ENCODE data around the gene REG4. TPM values are rescaled to one million over a fixed set of nuclear protein-coding genes. Genes with fewer than 3 reads are reported as not detected.
"Not testable (repeated sequence)": the region's sequence is repeated elsewhere in the genome, so short reads cannot be mapped to it uniquely, and the experiment has no call there.

REG4 gene
- total RNA-seq, 1 experiment from 2014 or later = not detected

- RAD21 ChIA-PET (ENCODE audit: low non-redundant PET in 1 of 2, low total read pairs in 2 of 2, uncharacterized antibody in 2 of 2, unreplicated experiment in 2 of 2) = no interaction called here
- intact Hi-C loops (cut with micrococcal nuclease) = no loop called here
- H3K79me2 ChIP-seq (ENCODE audit: insufficient read depth, low read length) = no peaks in the 10 kb centered on the region
- CTCF ChIA-PET = no interaction called here
- no peaks in the 10 kb centered on the region; the same call in 1 of the 2 replicates for H3K9me2 ChIP-seq (ENCODE audit: insufficient read depth)
- H2AFZ ChIP-seq (ENCODE audit: low read depth, low read length, poor library complexity, severe bottlenecking) = no peak overlapping the region
- DNase-seq (ENCODE audit: low read depth, low spot score) (no peak), ATAC-seq (no peak)
- no peak overlapping the region for H3K9ac ChIP-seq (ENCODE audit: low read length)
- H3K9me3 ChIP-seq (ENCODE audit: control insufficient read depth in 1 of 2, insufficient read depth in 1 of 2, low read depth in 1 of 2, low read length in 2 of 2) = no peaks in the 10 kb centered on the region
- BruUV-seq (replicated peaks) = no TSS peak
- POLR2A ChIA-PET = no interaction called here
- H3K4me1 ChIP-seq (ENCODE audit: control insufficient read depth in 1 of 2, insufficient read depth in 2 of 2, low read length in 2 of 2) = no peaks in the 10 kb centered on the region
- TF ChIP-seq ZBTB33 (IDR thresholded peaks at IDR 0.05; ENCODE audit: extremely low read depth, insufficient replicate concordance, low read length) = no peak
- TF ChIP-seq ATF3 (IDR thresholded peaks at IDR 0.05) = no peak
- no peak for TF ChIP-seq EZH2 (IDR thresholded peaks at IDR 0.05)
- no peak for TF ChIP-seq ZFX (IDR thresholded peaks at IDR 0.05)
- TF ChIP-seq SRF (IDR thresholded peaks at IDR 0.05; ENCODE audit: low read depth) = no peak
- TF ChIP-seq RAD21 (IDR thresholded peaks at IDR 0.05; ENCODE audit: low read depth) = no peak
- no peak for TF ChIP-seq SP1 (IDR thresholded peaks at IDR 0.05; ENCODE audit: low read depth)
- no peak for TF ChIP-seq CEBPB (IDR thresholded peaks at IDR 0.05; ENCODE audit: low read depth)
- no peak for TF ChIP-seq FOSL1 (IDR thresholded peaks at IDR 0.05; ENCODE audit: low read depth)
- TF ChIP-seq EGR1 (IDR thresholded peaks at IDR 0.05; ENCODE audit: low read depth) = no peak
- TF ChIP-seq POLR2AphosphoS5 (IDR thresholded peaks at IDR 0.05; ENCODE audit: low read depth, low read length) = no peak
- no peak for TF ChIP-seq CBX3 (IDR thresholded peaks at IDR 0.05; ENCODE audit: low read depth)
- TF ChIP-seq JUND (IDR thresholded peaks at IDR 0.05) = no peak
- no peak for TF ChIP-seq YY1 (IDR thresholded peaks at IDR 0.05; ENCODE audit: extremely low read depth, insufficient replicate concordance, low read depth, low read length)
- no peak for TF ChIP-seq ELF1 (IDR thresholded peaks at IDR 0.05; ENCODE audit: borderline replicate concordance, low read depth)
- no peak overlapping the region for H3K27ac ChIP-seq (ENCODE audit: low read depth, low read length)
- no peak overlapping the region for H3K4me2 ChIP-seq (ENCODE audit: low read length)
- H3K4me3 ChIP-seq (replicated peaks in 1 of 2; ENCODE audit: low read depth in 1 of 2, low read length in 2 of 2) = no peak overlapping the region
- no peaks in the 10 kb centered on the region for H3K36me3 ChIP-seq (ENCODE audit: control insufficient read depth in 1 of 2, insufficient read depth in 2 of 2, low read length in 2 of 2)
- H4K20me1 ChIP-seq (ENCODE audit: insufficient read depth) = no peaks in the 10 kb centered on the region
- no peaks in the 10 kb centered on the region for H3K27me3 ChIP-seq (ENCODE audit: insufficient read depth, low read length)
Measured at GRCh38 chr1:119829625-119830024, 18.4 kb upstream of the REG4 start.

- POLR2A ChIA-PET; BruUV-seq (replicated peaks); H3K27ac ChIP-seq (ENCODE audit: low read depth, low read length); H3K9ac ChIP-seq (ENCODE audit: low read length); H3K9me3 ChIP-seq (ENCODE audit: control insufficient read depth in 1 of 2, insufficient read depth in 1 of 2, low read depth in 1 of 2, low read length in 2 of 2); H4K20me1 ChIP-seq (ENCODE audit: insufficient read depth); H3K36me3 ChIP-seq (ENCODE audit: control insufficient read depth in 1 of 2, insufficient read depth in 2 of 2, low read length in 2 of 2); CTCF ChIA-PET; DNase-seq (ENCODE audit: low read depth, low spot score); H3K27me3 ChIP-seq (ENCODE audit: insufficient read depth, low read length); intact Hi-C loops (cut with micrococcal nuclease); RAD21 ChIA-PET (ENCODE audit: low non-redundant PET in 1 of 2, low total read pairs in 2 of 2, uncharacterized antibody in 2 of 2, unreplicated experiment in 2 of 2); H3K79me2 ChIP-seq (ENCODE audit: insufficient read depth, low read length); ATAC-seq; H3K4me3 ChIP-seq (replicated peaks in 1 of 2; ENCODE audit: low read depth in 1 of 2, low read length in 2 of 2); H2AFZ ChIP-seq (ENCODE audit: low read depth, low read length, poor library complexity, severe bottlenecking); H3K4me1 ChIP-seq (ENCODE audit: control insufficient read depth in 1 of 2, insufficient read depth in 2 of 2, low read length in 2 of 2); H3K9me2 ChIP-seq (ENCODE audit: insufficient read depth); H3K4me2 ChIP-seq (ENCODE audit: low read length): not testable (repeated sequence)
Measured at GRCh38 chr1:119829006-119829405, 17.7 kb upstream of the REG4 start.

All from HCT116 (cell line).